GM21528 (cell line): ENCODE measurements around the gene S100A6.
"Not testable (repeated sequence)": the region's sequence is repeated elsewhere in the genome, so short reads cannot be mapped to it uniquely, and the experiment has no call there.

Source experiments
- ATAC-seq: cut with Tn5 transposase; IDR thresholded peaks from one replicate; pipeline ENCODE4 v1.9.1; 2021; ENCODE audit warnings: mild to moderate bottlenecking, moderate library complexity; ENCODE audit not compliant: unreplicated experiment, low FRiP score

The S100A6 gene

GRCh38 chr1:153535242-153536011, at the start of gene S100A6:
TSS of gene S100A6 (minus strand) at chr1:153535991. CDS start at chr1:153535339, 652 bp downstream.
- no peak for ATAC-seq

DNA sequence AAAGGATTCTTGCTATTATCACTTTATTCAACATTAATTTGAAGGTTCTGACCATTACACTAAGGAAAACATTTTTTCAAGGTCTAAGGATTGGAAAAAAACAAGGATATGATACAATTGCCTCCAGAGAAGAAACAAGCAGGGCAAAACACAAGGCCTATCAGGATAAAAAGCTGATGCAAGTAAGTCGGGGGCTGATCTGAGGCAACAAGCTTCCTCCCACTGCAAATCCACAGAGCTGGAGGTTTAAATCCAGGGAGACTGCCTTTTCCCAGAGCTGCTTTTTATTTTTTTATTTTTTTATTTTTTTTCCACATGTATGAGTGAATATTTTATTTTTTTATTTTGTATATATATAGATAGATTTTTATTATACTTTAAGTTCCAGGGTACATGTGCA, 49.2 kb upstream of the S100A6 start:
- no peak for ATAC-seq

GRCh38 chr1:153583976-153584375, 48.2 kb upstream of the S100A6 start:
- ATAC-seq: no peak

DNA sequence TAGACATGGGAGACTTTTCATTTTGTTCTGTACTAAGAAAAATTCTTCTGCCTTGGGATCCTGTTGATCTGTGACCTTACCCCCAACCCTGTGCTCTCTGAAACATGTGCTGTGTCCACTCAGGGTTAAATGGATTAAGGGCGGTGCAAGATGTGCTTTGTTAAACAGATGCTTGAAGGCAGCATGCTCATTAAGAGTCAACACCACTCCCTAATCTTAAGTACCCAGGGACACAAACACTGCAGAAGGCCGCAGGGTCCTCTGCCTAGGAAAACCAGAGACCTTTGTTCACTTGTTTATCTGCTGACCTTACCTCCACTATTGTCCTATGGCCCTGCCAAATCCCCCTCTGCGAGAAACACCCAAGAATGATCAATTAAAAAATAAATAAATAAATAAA, 47.7 kb upstream of the S100A6 start:
- not testable (repeated sequence) for ATAC-seq

GRCh38 chr1:153582836-153583235, 47.0 kb upstream of the S100A6 start:
- not testable (repeated sequence) for ATAC-seq

GRCh38 chr1:153578936-153579335, 43.1 kb upstream of the S100A6 start:
- no peak for ATAC-seq

GRCh38 chr1:153578490-153578889, 42.7 kb upstream of the S100A6 start:
- no peak for ATAC-seq

DNA sequence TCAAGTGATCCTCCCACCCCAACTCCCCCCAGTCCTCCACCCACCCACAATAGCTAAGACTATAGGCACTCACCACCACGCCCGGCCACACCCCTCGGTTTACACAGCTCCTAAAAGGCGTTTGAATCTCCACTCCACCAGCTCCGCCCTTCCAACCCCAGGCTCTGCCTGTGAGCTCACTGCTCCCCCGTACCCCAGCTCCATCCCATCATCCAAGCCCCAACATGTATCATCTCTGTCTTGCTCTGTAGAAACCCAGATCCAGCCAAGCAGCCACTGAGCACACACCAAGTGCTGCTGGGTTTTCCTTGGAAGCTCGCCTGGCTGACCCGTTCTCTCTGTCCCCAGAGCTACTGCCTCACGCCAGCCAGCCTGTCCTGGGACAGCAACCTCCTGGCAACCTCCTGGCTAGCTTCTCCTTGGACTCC, 41.8 kb upstream of the S100A6 start:
- no peak for ATAC-seq

DNA sequence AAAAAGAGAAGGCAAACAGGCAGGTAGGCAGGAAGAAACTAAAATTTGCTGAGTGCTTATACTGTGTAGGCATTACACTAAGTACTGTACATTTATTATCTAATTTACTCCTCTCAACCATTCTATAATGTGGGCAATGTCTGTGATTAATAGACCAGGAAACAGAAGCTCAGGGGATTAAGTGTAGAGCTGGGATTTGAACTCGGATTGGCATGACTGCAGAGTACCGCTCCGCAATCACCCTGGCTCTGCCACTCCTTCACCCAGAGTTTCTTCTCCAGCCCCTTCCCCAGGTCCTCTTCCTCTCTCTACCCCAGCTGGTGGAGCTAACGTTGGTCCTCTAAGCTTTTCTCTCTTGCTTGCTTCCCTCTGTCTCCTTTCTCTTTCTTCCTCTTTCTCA, 41.3 kb upstream of the S100A6 start:
- ATAC-seq: no peak

GRCh38 chr1:153575497-153575896, 39.7 kb upstream of the S100A6 start:
- not testable (repeated sequence) for ATAC-seq

DNA sequence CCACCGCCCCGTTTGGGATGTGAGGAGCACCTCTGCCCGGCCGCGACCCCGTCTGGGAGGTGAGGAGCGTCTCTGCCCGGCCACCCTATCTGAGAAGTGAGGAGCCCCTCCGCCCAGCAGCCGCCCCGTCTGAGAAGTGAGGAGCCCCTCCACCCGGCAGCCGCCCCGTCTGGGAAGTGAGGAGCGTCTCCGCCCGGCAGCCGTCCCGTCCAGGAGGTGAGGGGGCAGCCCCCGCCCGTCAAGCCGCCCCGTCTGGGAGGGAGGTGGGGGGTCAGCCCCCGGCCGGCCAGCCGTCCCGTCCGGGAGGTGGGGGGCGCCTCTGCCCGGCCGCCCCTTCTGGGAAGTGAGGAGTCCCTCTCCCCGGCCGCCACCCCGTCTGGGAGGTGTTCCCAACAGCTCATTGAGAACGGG, 39.3 kb upstream of the S100A6 start:
- ATAC-seq: not testable (repeated sequence)

DNA sequence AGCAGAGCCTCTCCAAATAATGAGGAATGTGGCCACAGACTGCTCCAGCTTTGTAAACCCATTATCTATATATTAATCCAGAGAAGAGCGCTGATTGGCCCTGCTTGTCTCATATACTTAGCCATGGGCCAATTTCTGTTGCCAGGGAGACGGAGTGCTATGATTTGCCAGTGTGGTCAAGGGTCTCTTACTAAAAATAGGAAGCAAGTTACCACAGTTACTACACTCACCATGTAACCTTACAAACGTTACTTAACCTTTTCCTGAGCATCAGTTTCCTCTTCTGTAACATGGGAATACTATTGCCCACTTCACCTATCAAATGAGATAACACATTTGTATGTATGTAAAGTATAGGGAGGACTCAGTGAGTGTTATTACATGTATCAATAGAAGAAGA, 37.6 kb upstream of the S100A6 start:
- ATAC-seq: no peak

- no peak for ATAC-seq
Observed at GRCh38 chr1:153572569-153573015, 36.8 kb upstream of the S100A6 start.

GRCh38 chr1:153571706-153572105, 35.9 kb upstream of the S100A6 start:
- ATAC-seq: no peak

GRCh38 chr1:153570874-153571273, 35.1 kb upstream of the S100A6 start:
- no peak for ATAC-seq

DNA sequence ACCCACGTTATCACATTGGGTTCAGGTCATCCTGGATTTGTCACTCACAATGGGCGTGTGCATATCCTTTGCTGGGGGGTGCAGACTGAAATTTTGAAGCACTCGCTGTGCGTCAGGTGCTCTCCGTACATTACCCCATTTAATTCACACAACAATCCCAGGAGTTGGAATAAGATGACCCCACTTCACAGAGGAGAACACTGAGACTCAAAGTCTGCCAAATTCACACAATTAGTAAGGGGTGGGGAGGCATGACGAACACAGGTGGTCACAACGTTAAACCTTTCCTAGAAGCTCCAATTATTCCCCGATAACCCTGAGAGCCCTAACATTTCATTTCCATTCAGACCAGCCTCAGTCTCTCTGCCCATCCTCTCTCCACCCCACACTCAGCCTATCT, 33.7 kb upstream of the S100A6 start:
- ATAC-seq: no peak

GRCh38 chr1:153568367-153569099, 32.7 kb upstream of the S100A6 start:
- ATAC-seq: no peak

DNA sequence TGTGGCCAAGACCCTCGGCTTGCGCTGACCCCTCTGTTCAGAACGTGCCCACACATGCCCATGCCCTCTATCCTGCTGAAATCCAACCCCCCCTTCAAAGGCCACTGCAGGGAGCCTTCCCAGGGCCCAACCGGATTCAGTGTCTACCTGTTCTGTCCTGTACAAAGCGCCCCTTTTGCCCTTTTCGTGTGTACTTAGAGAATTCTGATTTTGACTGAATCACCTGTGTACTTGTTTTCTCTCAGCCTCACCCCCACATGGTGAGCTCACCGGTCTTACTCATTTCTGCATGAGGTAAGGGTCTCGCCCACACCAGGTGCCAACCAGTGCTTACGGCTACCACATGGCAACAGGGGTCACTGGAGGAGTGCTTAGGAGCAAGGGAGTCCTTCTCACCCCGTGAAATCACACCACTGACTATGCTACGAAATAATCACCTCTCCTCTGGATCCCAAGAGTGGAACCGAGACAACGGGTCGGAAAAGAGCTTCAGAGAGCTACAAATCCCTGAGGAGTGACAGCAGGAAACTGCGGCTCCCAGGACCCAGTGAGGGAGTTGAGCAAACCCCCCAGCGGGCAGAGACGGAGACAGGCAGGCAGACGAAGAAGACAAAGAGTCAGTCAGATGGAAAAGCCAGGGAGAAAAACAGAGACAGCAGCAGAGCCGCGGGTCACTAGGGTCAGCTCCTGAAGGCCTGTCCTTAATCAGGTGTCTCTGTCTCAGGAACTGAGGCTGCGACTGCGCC, 32.0 kb upstream of the S100A6 start:
- ATAC-seq: no peak

GRCh38 chr1:153566414-153567371, 30.9 kb upstream of the S100A6 start:
- no peak for ATAC-seq
